K562 (cell line): ENCODE measurements around the gene MACROD2. TPM values are rescaled to one million over a fixed set of nuclear protein-coding genes. Genes with fewer than 3 reads are reported as not detected.

ENCODE experiments used
- ATAC-seq: fragments of 200-7000 bp; cut with Tn5 transposase; 3 replicates; pipeline ENCODE4 v1.9.1; 2020; ENCODE audit warnings: moderate library complexity
- BruUV-seq: library from RNA; stranded (reverse); fragments of 400-500 nt; replicated peaks from 2 replicates; lab custom pipeline; 2021; lab: Mats Ljungman, UMichigan
- CTCF ChIA-PET: fragments of 300-600 bp; formaldehyde crosslinking; extraction: SDS; loops from one replicate; lab custom pipeline; 2021; ENCODE audit warnings: low intra/inter-chr PET ratio; lab: Yijun Ruan, JAX
- POLR2A ChIA-PET: fragments of 300-600, 350-650 bp; sonication (Branson Sonifier 250); formaldehyde crosslinking; extraction: SDS; loops from one replicate; lab custom pipeline; 2021; ENCODE audit warnings: antibody characterized with exemption, inconsistent platforms; lab: Yijun Ruan, JAX
- DNase-seq, 4 experiments: peaks; one replicate each; pipeline versions ENCODE4 v3.0.0 to v3.0.0-alpha.2; 2011 to 2018; ENCODE audit warnings: low spot score in 3 of 4, mixed read lengths in 3 of 4; ENCODE audit errors: extremely low read depth in 1 of 4
- FAIRE-seq: peaks from 2 replicates; lab custom pipeline; 2011; peaks lifted over from hg19 to GRCh38; lab: Jason Lieb, UNC
- H2AFZ ChIP-seq: 2 replicates; pipeline ENCODE4 v1.6.0; 2011; ENCODE audit warnings: low read depth, low read length, control low read depth, inconsistent platforms
- H3K27ac ChIP-seq: fragments of 200-600 bp; 3 replicates; pipeline ENCODE4 v1.8.0; 2011; ENCODE audit warnings: low read depth, mild to moderate bottlenecking, control low read depth, inconsistent platforms, low read length, moderate library complexity, mixed read lengths; ENCODE audit errors: extremely low read depth
- H3K27me3 ChIP-seq, 2 experiments: fragments of 300-600 bp in 1 of 2; 2 replicates in 1 of 2; 3 replicates in 1 of 2; pipeline versions ENCODE4 v1.6.0 to v1.8.0; 2011; ENCODE audit warnings: inconsistent platforms in 2 of 2, low read length in 2 of 2, mild to moderate bottlenecking in 1 of 2, mixed read lengths in 1 of 2, moderate library complexity in 1 of 2; ENCODE audit not compliant: control insufficient read depth in 2 of 2, insufficient read depth in 2 of 2
- H3K36me3 ChIP-seq: fragments of 300-600 bp; 3 replicates; pipeline ENCODE4 v1.8.0; 2011; ENCODE audit warnings: mild to moderate bottlenecking, low read length, inconsistent platforms; ENCODE audit not compliant: control insufficient read depth, insufficient read depth
- H3K4me1 ChIP-seq, 2 experiments: fragments of 200-600 bp in 1 of 2; replicated peaks in 1 of 2; 2 replicates in 1 of 2; 3 replicates in 1 of 2; pipeline versions ENCODE4 v1.5.1 to v1.8.0; 2011; ENCODE audit warnings: inconsistent platforms in 2 of 2, low read length in 2 of 2, mild to moderate bottlenecking in 1 of 2, mixed read lengths in 1 of 2, moderate library complexity in 1 of 2; ENCODE audit not compliant: control insufficient read depth in 2 of 2, insufficient read depth in 2 of 2
- H3K4me2 ChIP-seq: 2 replicates; pipeline ENCODE4 v1.6.1; 2011; ENCODE audit warnings: low read length, control low read depth, inconsistent platforms, mixed read lengths; ENCODE audit not compliant: insufficient read depth
- H3K4me3 ChIP-seq: fragments of 200-600 bp; sonication (generic), shearing (Covaris generic); 2 replicates; pipeline ENCODE4 v1.5.1; 2016; ENCODE audit warnings: control low read depth, inconsistent platforms
- H3K79me2 ChIP-seq: fragments of 200-600 bp; 3 replicates; pipeline ENCODE4 v1.8.0; 2011; ENCODE audit warnings: low read length, inconsistent platforms; ENCODE audit not compliant: control insufficient read depth, insufficient read depth
- H3K9ac ChIP-seq, 2 experiments: 2 replicates each; pipeline versions ENCODE4 v1.6.0 to v1.6.1; 2011; ENCODE audit warnings: low read depth in 2 of 2, low read length in 2 of 2, control low read depth in 1 of 2, inconsistent platforms in 1 of 2, mild to moderate bottlenecking in 1 of 2, mixed read lengths in 1 of 2; ENCODE audit not compliant: insufficient read depth in 1 of 2
- H3K9me1 ChIP-seq: one replicate; pipeline ENCODE4 v1.6.0; 2011; ENCODE audit warnings: inconsistent platforms, mild to moderate bottlenecking, low read length, moderate library complexity; ENCODE audit not compliant: control insufficient read depth, insufficient read depth
- H3K9me3 ChIP-seq: replicated peaks from 2 replicates; pipeline ENCODE4 v1.5.1; 2011; ENCODE audit warnings: low read depth, low read length, inconsistent platforms; ENCODE audit not compliant: control insufficient read depth, insufficient read depth
- H4K20me1 ChIP-seq: replicated peaks from 2 replicates; pipeline ENCODE4 v1.6.1; 2011; ENCODE audit warnings: low read length, inconsistent platforms, mixed read lengths; ENCODE audit not compliant: control insufficient read depth, insufficient read depth
- ATF3 ChIP-seq, 2 experiments: fragments of 450-650 bp in 1 of 2; sonication (generic) in 1 of 2; formaldehyde crosslinking in 1 of 2; IDR thresholded peaks in 1 of 2; conservative IDR thresholded peaks in 1 of 2; 2 replicates each; pipeline versions ENCODE4 v1.6.1 to v1.8.1; 2016 to 2023; ENCODE audit warnings: mild to moderate bottlenecking in 2 of 2, moderate library complexity in 2 of 2, inconsistent platforms in 1 of 2, missing genetic modification reagents in 1 of 2
- DMBX1 ChIP-seq: fragments of 250-450 bp; sonication (Bioruptor Pico); IDR thresholded peaks from 2 replicates; pipeline ENCODE4 v1.8.0; 2022; ENCODE audit warnings: inconsistent platforms, mild to moderate bottlenecking, moderate library complexity, borderline replicate concordance
- NCOA2 ChIP-seq, 2 experiments: fragments of 450-650 bp; IDR thresholded peaks; 2 replicates each; pipeline ENCODE4 v1.6.1; 2018; ENCODE audit warnings: mild to moderate bottlenecking in 2 of 2, moderate library complexity in 1 of 2; ENCODE audit not compliant: partially characterized antibody in 2 of 2
- NR3C1 ChIP-seq: sonication (generic); formaldehyde crosslinking; IDR thresholded peaks from 2 replicates; pipeline ENCODE4 v1.8.1; 2022; ENCODE audit warnings: missing genetic modification reagents
- PYGO2 ChIP-seq: fragments of 450-650 bp; IDR thresholded peaks from 2 replicates; pipeline ENCODE4 v1.6.1; 2016; ENCODE audit warnings: mild to moderate bottlenecking, missing genetic modification characterization, moderate library complexity, missing compliant biosample characterization
- TAF7 ChIP-seq: fragments of 450-650 bp; IDR thresholded peaks from 2 replicates; pipeline ENCODE4 v1.6.1; 2016; ENCODE audit warnings: missing genetic modification characterization, missing compliant biosample characterization
- WGBS: fragments of 100-300 bp; shearing (Covaris generic); methylation state at CpG from one replicate; pipeline ENCODE4 v1.1.6; 2016; ENCODE audit warnings: low coverage, mixed read lengths; ENCODE audit not compliant: insufficient coverage; ENCODE audit errors: missing lambda C conversion rate; 5-methylcytosine and 5-hydroxymethylcytosine counted together
- in situ Hi-C: fragments of 300-500 bp; cut with MboI; formaldehyde crosslinking; loops from 4 replicates; pipeline ENCODE4 v1.15.0; 2018; ENCODE audit warnings: inconsistent platforms, mixed read lengths
- intact Hi-C: fragments of 100-400 bp; cut with micrococcal nuclease; formaldehyde crosslinking; loops from 2 replicates; pipeline ENCODE4 v1.14.2; 2022
- polyA plus RNA-seq, 8 experiments: library from polyadenylated mRNA; depleted of rRNA in 4 of 8; stranded (reverse) in 5 of 8; unstranded in 3 of 8; fragments of >200 nt; fragmentation: Nextera tagmentation in 2 of 8; fragmentation: Illumina TruSeq in 1 of 8; extraction: Ambion mirVana in 2 of 8; extraction: Trizol in 1 of 8; gene quantifications; 2 replicates each; pipeline versions ENCODE4 v1.2.1 to v1.2.3, GENCODE V29; 2011 to 2014; ENCODE audit warnings: inconsistent platforms in 1 of 8, missing spikeins in 1 of 8
- total RNA-seq, 7 experiments: library from RNA; depleted of rRNA in 6 of 7; stranded (reverse); fragments of >200 nt in 6 of 7; fragmentation: Illumina TruSeq in 2 of 7; extraction: Trizol in 2 of 7; gene quantifications; 2 replicates each; pipeline versions ENCODE4 v1.2.1 to v1.2.3, GENCODE V29; 2011 to 2021; ENCODE audit warnings: low replicate concordance in 1 of 7

The MACROD2 gene
- total and polyA plus RNA-seq, 9 of the 15 experiments (the other 6 are each of a cell fraction or from before 2014, with no cell fraction given): not detected

- Histone ChIP-seq H3K36me3 (no peaks in the 10 kb centered on the region), H3K9ac (no peak overlapping the region), H3K4me2 (no peak overlapping the region), H3K9me3 (no peaks in the 10 kb centered on the region), H3K79me2 (no peaks in the 10 kb centered on the region), H3K4me3 (no peak overlapping the region), H4K20me1 (no peaks in the 10 kb centered on the region), H2AFZ (no peak overlapping the region), H3K9me1 (no peaks in the 10 kb centered on the region), H3K4me1 (no peaks in the 10 kb centered on the region), H3K27ac (no peak overlapping the region), H3K27me3 (no peaks in the 10 kb centered on the region)
- DNase-seq: no peak
- 0% methylated on average over 1 of the region's 3 CpGs for WGBS
- no peak for ATAC-seq
- intact Hi-C loops (no loop called here), in situ Hi-C loops (no loop called here)
- ChIA-PET CTCF (no interaction called here), POLR2A (no interaction called here)
- no peak for FAIRE-seq
- TF ChIP-seq ATF3 (IDR thresholded peaks at IDR 0.05) (no peak), ATF3 (CRISPR knock-in tag; conservative IDR thresholded peaks at IDR 0.05) (no peak), TAF7 (no peak), PYGO2 (tag) (no peak), DMBX1 (no peak), NR3C1 (CRISPR knock-in tag) (no peak), NCOA2 (IDR thresholded peaks at IDR 0.05; ENCODE audit: partially characterized antibody in 2 of 2) (no peak)
- BruUV-seq: no TSS peak
These were observed 2063.0 kb downstream of the MACROD2 start for GRCh38 chr20:16058268-16058667.
